Thoracic aorta (tissue), 2 donors: ENCODE data around the gene P4HA2. TPM values are rescaled to one million over a fixed set of nuclear protein-coding genes. Genes with fewer than 3 reads are reported as not detected.

Experiments used
- ATAC-seq: fragments of 150-250 bp; one replicate; pipeline ENCODE4 v1.8.0; 2017; ENCODE audit warnings: low read depth; ENCODE audit not compliant: insufficient number of reproducible peaks, low FRiP score
- DNase-seq: peaks from one replicate; pipeline ENCODE4 v3.0.0-alpha.2; 2020; ENCODE audit warnings: low spot score
- H3K27ac ChIP-seq, 2 donors: fragments of 200-600 bp; sonication (generic); 1 replicate in 1 of 2; 2 replicates in 1 of 2; pipeline ENCODE4 v1.5.1; 2016; ENCODE audit warnings: mild to moderate bottlenecking in 2 of 2, moderate library complexity in 2 of 2
- H3K27me3 ChIP-seq: fragments of 200-600 bp; sonication (generic); replicated peaks from 2 replicates; pipeline ENCODE4 v1.6.0; 2016; ENCODE audit warnings: mild to moderate bottlenecking; ENCODE audit not compliant: insufficient read depth
- H3K36me3 ChIP-seq: fragments of 200-600 bp; sonication (generic); one replicate; pipeline ENCODE4 v1.5.1; 2016
- H3K4me1 ChIP-seq, 2 donors: fragments of 200-600 bp; sonication (generic); 1 replicate in 1 of 2; 2 replicates in 1 of 2; pipeline versions ENCODE4 v1.5.1 to v1.6.0; 2016; ENCODE audit warnings: low read depth in 2 of 2, mild to moderate bottlenecking in 1 of 2; ENCODE audit not compliant: control insufficient read depth in 1 of 2
- H3K4me3 ChIP-seq: fragments of 200-600 bp; sonication (generic); 2 replicates; pipeline ENCODE4 v1.5.1; 2016; ENCODE audit warnings: mild to moderate bottlenecking
- H3K9me3 ChIP-seq: fragments of 200-600 bp; sonication (generic); 2 replicates; pipeline ENCODE4 v1.5.1; 2016
- CTCF ChIP-seq: fragments of 200-600 bp; sonication (generic); IDR thresholded peaks from one replicate; pipeline ENCODE4 v1.5.1; 2019; ENCODE audit warnings: antibody characterized with exemption
- total RNA-seq, 2 donors: library from RNA; depleted of rRNA; stranded (reverse); fragments of >200 nt; gene quantifications; one replicate each; pipeline versions ENCODE4 v1.1.0 to v1.2.3, GENCODE V29; 2016

P4HA2 gene
- total RNA-seq, 2 donors from 2014 or later, result 31.3 to 47.7 TPM

- no peaks in the 10 kb centered on the region for H3K9me3 ChIP-seq
- DNase-seq (no peak), ATAC-seq (no peak)
- no peaks in the 10 kb centered on the region for H3K27me3 ChIP-seq
- peaks cover 11% of the 10 kb centered on the region for H3K36me3 ChIP-seq
- H3K4me1 ChIP-seq, result peaks cover 13 to 47% of the 10 kb centered on the region in 2 donors
- no peak overlapping the region for H3K4me3 ChIP-seq
- H3K27ac ChIP-seq, result peak overlapping the region; percentile 90 to 97
- no peak for TF ChIP-seq CTCF
Measured at GRCh38 chr5:132266836-132267160, 39.1 kb upstream of the P4HA2 start.

- no peak overlapping the region for H3K4me3 ChIP-seq
- H3K27ac ChIP-seq, result peak overlapping the region; percentile 90 to 97
- H3K4me1 ChIP-seq, result peaks cover 16 to 52% of the 10 kb centered on the region in 2 donors
- H3K27me3 ChIP-seq, result no peaks in the 10 kb centered on the region
- peaks cover 7% of the 10 kb centered on the region for H3K36me3 ChIP-seq
- ATAC-seq (peak; percentile 3), DNase-seq (no peak)
- no peak for TF ChIP-seq CTCF
- H3K9me3 ChIP-seq, result no peaks in the 10 kb centered on the region
Measured at GRCh38 chr5:132266031-132266835, 38.6 kb upstream of the P4HA2 start.

- Histone ChIP-seq H3K9me3 (no peaks in the 10 kb centered on the region), H3K27me3 (no peaks in the 10 kb centered on the region), H3K27ac (peak overlapping the region; percentile 90 to 97), H3K36me3 (no peaks in the 10 kb centered on the region), H3K4me3 (no peak overlapping the region), H3K4me1 (peaks cover 23 to 60% of the 10 kb centered on the region in 2 donors)
- no peak for TF ChIP-seq CTCF
- ATAC-seq, result peak; percentile 90
- DNase-seq, result no peak
Measured at GRCh38 chr5:132265336-132266030, 37.8 kb upstream of the P4HA2 start.

GRCh38 chr5:132264546-132265335 is 37.1 kb upstream of the P4HA2 start:
- TF ChIP-seq CTCF, result no peak
- no peak for ATAC-seq
- Histone ChIP-seq H3K4me3 (no peak overlapping the region), H3K4me1 (peaks cover 29 to 67% of the 10 kb centered on the region in 2 donors), H3K27ac (peak overlapping the region; percentile 90 to 97), H3K9me3 (no peaks in the 10 kb centered on the region), H3K36me3 (no peaks in the 10 kb centered on the region), H3K27me3 (no peaks in the 10 kb centered on the region)
- no peak for DNase-seq
